Limb (tissue), 2 donors: ENCODE data around the gene FBXW8.
A peak's percentile ranks its signal among the peaks of the same experiment; 100 is the strongest.

Experiments
- DNase-seq, 2 donors: peaks; one replicate each; pipeline ENCODE4 v3.0.0-alpha.2; 2016; ENCODE audit errors: extremely low spot score in 2 of 2

The FBXW8 gene

GRCh38 chr12:117037289-117038022, 126.7 kb downstream of the FBXW8 start:
- peak; percentile 38 to 62 for DNase-seq

- DNase-seq: no peak
Observed at GRCh38 chr12:117038023-117038680, 127.4 kb downstream of the FBXW8 start.

DNA sequence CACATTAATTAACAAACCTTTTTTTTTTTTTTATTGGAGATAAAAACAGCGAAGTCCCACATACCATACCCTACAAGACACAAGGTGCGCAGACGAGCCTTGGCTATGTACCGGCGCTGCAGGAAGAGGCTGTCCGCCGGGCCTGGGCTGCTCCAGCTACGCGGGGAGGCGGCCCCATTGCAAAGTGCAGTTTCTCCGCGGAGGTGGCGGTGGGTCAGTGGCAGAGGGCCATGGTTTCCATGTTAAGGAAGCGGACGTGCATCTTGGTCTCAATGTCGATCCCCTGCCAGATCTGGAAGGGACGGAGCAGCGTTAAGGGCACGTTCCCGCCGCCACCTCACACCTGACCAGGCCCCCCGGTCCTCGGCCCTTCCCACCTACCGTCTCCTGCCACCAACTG, 128.2 kb downstream of the FBXW8 start:
- DNase-seq: no peak

DNA sequence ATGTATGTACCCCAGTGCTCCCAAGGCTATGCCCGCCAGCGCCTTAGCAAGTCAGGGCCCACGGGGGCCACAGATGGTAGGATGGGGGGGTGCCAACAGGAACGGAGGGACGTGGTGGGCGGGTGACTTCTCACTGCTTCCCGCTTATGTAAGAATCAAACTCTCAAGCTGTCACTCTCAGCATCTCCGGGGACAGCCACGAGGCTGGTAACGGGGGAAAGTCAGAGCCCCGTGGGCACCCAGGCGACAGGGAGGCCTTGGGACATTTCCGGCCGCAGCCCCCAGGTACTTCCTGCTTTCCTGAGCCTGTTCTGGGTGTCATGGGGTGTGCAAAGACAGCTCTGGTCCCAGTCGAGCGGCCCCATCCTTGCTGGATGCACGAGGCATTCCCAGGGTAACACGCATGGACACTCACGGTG, 129.2 kb downstream of the FBXW8 start:
- DNase-seq: no peak

DNA sequence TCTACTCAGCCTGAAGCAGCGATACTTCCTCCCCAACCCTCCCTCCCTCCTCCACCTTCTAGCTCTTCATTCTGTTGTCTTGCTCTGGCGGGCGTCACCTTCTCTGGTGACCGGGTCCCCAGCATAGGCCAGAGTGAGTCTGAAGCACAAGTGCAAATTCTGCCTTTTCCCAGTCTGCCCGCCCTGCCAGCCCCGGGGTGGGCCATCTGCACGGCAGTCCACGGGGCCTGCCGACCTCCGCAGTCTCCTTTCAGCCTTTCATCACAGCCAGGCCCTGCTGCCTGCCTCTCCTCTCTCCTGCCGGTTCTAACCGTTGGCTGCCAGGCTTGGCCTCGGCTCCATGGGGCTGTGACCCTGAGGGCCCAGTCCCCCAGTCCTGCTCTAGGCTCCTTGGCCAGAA, 129.7 kb downstream of the FBXW8 start:
- DNase-seq: no peak

GRCh38 chr12:117041798-117042170, 131.0 kb downstream of the FBXW8 start:
- no peak for DNase-seq

- no peak for DNase-seq
Observed at GRCh38 chr12:117042171-117042842, 131.6 kb downstream of the FBXW8 start.

DNA sequence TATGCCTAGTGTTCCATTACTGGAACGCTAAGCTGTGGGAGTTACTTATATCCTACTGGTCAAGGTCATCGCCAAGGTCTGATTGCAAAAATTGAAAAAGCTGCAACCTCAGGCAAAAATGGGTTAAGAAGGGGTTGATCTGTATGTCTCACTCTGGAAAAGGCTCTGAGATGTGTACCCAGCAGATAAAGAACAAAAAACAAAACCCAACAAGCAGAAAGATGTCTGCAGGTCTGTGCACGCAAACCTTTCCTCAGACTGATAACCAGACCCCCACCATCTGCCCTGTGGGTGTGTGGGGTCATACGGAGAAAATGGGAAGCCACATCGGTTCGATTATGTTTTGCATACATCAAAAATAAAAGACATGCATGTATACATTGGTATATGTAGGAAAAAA, 132.1 kb downstream of the FBXW8 start:
- DNase-seq: no peak

GRCh38 chr12:117044311-117044710, 133.6 kb downstream of the FBXW8 start:
- DNase-seq: no peak

- DNase-seq: no peak
Observed at GRCh38 chr12:117044790-117045159, 134.0 kb downstream of the FBXW8 start.

- no peak for DNase-seq
Observed at GRCh38 chr12:117045160-117046010, 134.6 kb downstream of the FBXW8 start.

DNA sequence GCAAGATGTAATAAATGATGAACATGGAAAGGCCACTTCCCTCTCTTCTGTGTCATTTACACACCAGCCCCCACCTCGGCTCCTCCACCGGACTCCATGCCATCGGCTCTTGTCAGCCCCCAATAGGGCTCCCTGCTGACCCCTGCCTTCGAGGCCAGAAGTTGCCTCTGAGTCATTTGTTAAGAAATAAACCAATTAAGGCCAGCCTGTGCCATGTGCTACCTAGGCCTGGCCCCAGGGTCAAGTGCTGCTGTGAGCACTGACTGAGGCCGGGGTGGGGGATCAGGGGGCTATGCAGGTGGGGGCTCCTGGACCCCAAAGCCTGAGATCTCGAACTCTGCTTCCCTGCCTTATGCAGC, 135.2 kb downstream of the FBXW8 start:
- DNase-seq: no peak

- DNase-seq: no peak
Observed at GRCh38 chr12:117046425-117046824, 135.7 kb downstream of the FBXW8 start.

DNA sequence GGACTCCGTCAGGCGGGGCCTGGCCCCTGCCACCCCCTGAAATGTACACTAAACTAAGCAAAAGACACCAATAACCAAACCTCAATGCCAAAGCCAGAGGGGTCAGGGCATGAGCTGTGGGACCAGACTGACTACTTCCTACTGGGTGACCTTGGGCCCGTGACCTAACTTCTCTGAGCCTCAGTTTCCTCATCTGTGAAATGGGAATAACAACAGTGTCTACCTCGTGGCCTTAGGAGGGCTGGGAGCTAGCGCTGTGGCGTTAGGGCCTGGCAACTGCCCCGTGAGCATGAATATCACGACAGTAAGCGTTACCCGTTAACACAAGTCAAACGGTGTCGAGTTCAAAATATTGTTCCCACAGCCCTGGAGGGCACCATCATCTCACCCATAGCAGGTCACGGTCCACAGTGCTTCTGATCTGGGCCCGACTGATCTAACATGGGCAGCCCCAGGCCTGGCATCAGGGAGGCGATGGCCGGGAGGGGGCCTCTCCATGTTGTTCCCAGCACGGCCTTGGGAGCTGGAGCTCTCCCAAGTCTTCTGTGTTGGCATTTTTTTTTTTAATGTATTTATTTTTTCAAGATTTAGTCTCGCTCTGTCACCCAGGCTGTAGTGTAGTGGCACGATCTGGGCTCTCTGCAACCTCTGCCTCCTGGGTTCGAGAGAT, 136.2 kb downstream of the FBXW8 start:
- no peak for DNase-seq

- DNase-seq: peak in 1 of 2 donors; percentile 16
Observed at GRCh38 chr12:117047810-117048584, 137.2 kb downstream of the FBXW8 start.

DNA sequence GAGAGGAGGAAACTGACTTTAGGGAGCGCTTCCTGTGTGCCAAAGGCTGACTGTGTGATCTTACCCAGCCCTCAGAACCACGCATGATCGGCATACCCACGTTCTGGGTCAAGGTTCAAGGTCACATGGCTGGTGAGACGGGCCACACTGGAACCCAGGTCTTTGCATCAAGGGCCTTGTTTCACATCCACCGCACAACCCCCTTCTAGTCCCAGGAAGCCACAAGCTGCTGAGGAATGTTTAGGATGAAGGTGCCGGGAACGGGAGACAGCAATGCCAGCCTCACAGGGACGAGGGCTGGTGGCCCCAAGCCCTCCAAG, 137.8 kb downstream of the FBXW8 start:
- no peak for DNase-seq

DNA sequence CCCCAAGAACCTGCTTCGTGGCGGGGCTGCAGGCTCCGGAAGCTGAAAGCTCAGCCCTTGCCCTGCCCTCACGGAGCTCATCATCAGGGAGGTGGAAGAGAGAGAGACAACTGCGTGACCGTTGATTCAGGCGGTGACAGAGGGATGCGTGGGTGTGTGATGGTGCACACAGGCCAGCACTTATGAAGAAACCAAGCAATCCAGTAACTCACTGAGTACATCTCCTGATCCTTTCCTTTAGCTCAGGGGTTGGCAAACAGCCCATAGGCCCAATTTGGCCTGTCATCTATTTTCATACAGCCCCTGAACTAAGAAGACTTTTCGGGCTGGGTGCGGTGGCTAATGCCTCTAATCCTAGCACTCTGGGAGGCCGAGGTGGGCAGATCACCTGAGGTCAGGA, 138.5 kb downstream of the FBXW8 start:
- no peak for DNase-seq

DNA sequence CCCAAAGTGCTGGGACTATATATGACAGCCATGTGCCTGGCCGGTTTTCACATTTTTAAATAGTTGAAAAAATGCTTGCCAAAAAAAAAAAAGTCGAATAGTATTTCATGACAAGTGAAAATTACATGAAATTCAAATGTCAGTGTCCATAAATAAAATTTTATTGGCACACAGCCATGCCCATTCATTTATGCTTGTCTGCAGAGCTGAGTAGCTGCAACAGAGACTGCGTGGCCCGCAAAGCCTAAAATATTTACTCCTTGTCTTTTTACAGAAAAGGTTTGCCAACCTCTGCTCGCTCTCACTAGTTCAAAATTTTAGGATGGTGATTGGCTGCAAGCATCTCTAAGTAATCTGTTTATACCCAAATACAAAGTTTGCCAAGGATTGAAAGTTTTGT, 139.3 kb downstream of the FBXW8 start:
- no peak for DNase-seq

- no peak for DNase-seq
Observed at GRCh38 chr12:117051380-117051779, 140.6 kb downstream of the FBXW8 start.

GRCh38 chr12:117052386-117053049, 141.8 kb downstream of the FBXW8 start:
- DNase-seq: no peak
